ENCODE measurements around the gene TRAK2.
"Not testable (repeated sequence)": the region's sequence is repeated elsewhere in the genome, so short reads cannot be mapped to it uniquely, and the experiment has no call there.

The TRAK2 gene

GRCh38 chr2:201432038-201432620 is 19.1 kb downstream of the TRAK2 start:
- H3K27ac ChIP-seq (ENCODE audit: low read depth, low read length) = no peak overlapping the region
- H3K4me1 ChIP-seq (ENCODE audit: insufficient read depth, low read length) = no peaks in the 10 kb centered on the region
- no peaks in the 10 kb centered on the region; the same call in 1 of the 2 replicates for H3K36me3 ChIP-seq (ENCODE audit: insufficient read depth, low read length)
- H3K9me3 ChIP-seq (ENCODE audit: insufficient read depth, low read depth, low read length) = peaks cover 11% of the 10 kb centered on the region
- no peaks in the 10 kb centered on the region for H3K27me3 ChIP-seq (ENCODE audit: insufficient read depth, low read length)
- 92% methylated on average over 4 of the region's 4 CpGs for WGBS
- no peak overlapping the region for H3K9ac ChIP-seq (ENCODE audit: low read depth, low read length)
- H3K4me3 ChIP-seq (ENCODE audit: low read length) = no peak overlapping the region

GRCh38 chr2:201430839-201431238 is 20.4 kb downstream of the TRAK2 start:
- no peaks in the 10 kb centered on the region; the same call in 1 of the 2 replicates for H3K36me3 ChIP-seq (ENCODE audit: insufficient read depth, low read length)
- H3K9ac ChIP-seq (ENCODE audit: low read depth, low read length) = no peak overlapping the region
- H3K4me1 ChIP-seq (ENCODE audit: insufficient read depth, low read length) = no peaks in the 10 kb centered on the region
- H3K9me3 ChIP-seq (ENCODE audit: insufficient read depth, low read depth, low read length) = peaks cover 11% of the 10 kb centered on the region
- H3K27me3 ChIP-seq (ENCODE audit: insufficient read depth, low read length) = no peaks in the 10 kb centered on the region
- no peak overlapping the region for H3K4me3 ChIP-seq (ENCODE audit: low read length)
- 74% methylated on average over 5 of the region's 5 CpGs for WGBS
- no peak overlapping the region for H3K27ac ChIP-seq (ENCODE audit: low read depth, low read length)

- not testable (repeated sequence) for H3K9ac ChIP-seq (ENCODE audit: low read depth, low read length)
- H3K9me3 ChIP-seq (ENCODE audit: insufficient read depth, low read depth, low read length) = peaks cover 11% of the 10 kb centered on the region
- WGBS = 96% methylated on average over 12 of the region's 12 CpGs
Observed at GRCh38 chr2:201430322-201430721, 20.9 kb downstream of the TRAK2 start.

GRCh38 chr2:201429835-201430234 is 21.4 kb downstream of the TRAK2 start:
- H3K27me3 ChIP-seq (ENCODE audit: insufficient read depth, low read length); H3K27ac ChIP-seq (ENCODE audit: low read depth, low read length); H3K4me3 ChIP-seq (ENCODE audit: low read length); H3K4me1 ChIP-seq (ENCODE audit: insufficient read depth, low read length); H3K36me3 ChIP-seq (ENCODE audit: insufficient read depth, low read length); H3K9ac ChIP-seq (ENCODE audit: low read depth, low read length): not testable (repeated sequence)
- peaks cover 11% of the 10 kb centered on the region for H3K9me3 ChIP-seq (ENCODE audit: insufficient read depth, low read depth, low read length)
- 96% methylated on average over 6 of the region's 6 CpGs for WGBS

More at GRCh38 chr2:201430322-201430721, 20.9 kb downstream of the TRAK2 start:
- H3K4me3 ChIP-seq (ENCODE audit: low read length); H3K27me3 ChIP-seq (ENCODE audit: insufficient read depth, low read length); H3K4me1 ChIP-seq (ENCODE audit: insufficient read depth, low read length); H3K36me3 ChIP-seq (ENCODE audit: insufficient read depth, low read length); H3K27ac ChIP-seq (ENCODE audit: low read depth, low read length): not testable (repeated sequence)

GRCh38 chr2:201428366-201428765 is 22.9 kb downstream of the TRAK2 start:
- H3K27ac ChIP-seq (ENCODE audit: low read depth, low read length); H3K27me3 ChIP-seq (ENCODE audit: insufficient read depth, low read length); H3K4me1 ChIP-seq (ENCODE audit: insufficient read depth, low read length); H3K36me3 ChIP-seq (ENCODE audit: insufficient read depth, low read length); H3K4me3 ChIP-seq (ENCODE audit: low read length); H3K9ac ChIP-seq (ENCODE audit: low read depth, low read length): not testable (repeated sequence)
- H3K9me3 ChIP-seq (ENCODE audit: insufficient read depth, low read depth, low read length) = peaks cover 11% of the 10 kb centered on the region

- H3K27me3 ChIP-seq (ENCODE audit: insufficient read depth, low read length) = no peaks in the 10 kb centered on the region
- H3K36me3 ChIP-seq (ENCODE audit: insufficient read depth, low read length) = no peaks in the 10 kb centered on the region
- no peaks in the 10 kb centered on the region for H3K4me1 ChIP-seq (ENCODE audit: insufficient read depth, low read length)
- no peak overlapping the region for H3K27ac ChIP-seq (ENCODE audit: low read depth, low read length)
- H3K9me3 ChIP-seq (ENCODE audit: insufficient read depth, low read depth, low read length) = peaks cover 7% of the 10 kb centered on the region
- WGBS = 87% methylated on average over 9 of the region's 9 CpGs
- H3K4me3 ChIP-seq (ENCODE audit: low read length) = no peak overlapping the region
- no peak overlapping the region for H3K9ac ChIP-seq (ENCODE audit: low read depth, low read length)
Observed at GRCh38 chr2:201425952-201426351, 25.3 kb downstream of the TRAK2 start.

GRCh38 chr2:201420442-201421113 is 30.7 kb downstream of the TRAK2 start:
- WGBS = 99% methylated on average over 3 of the region's 3 CpGs

GRCh38 chr2:201419986-201420385 is 31.3 kb downstream of the TRAK2 start:
- WGBS = 96% methylated on average over 4 of the region's 4 CpGs
- no peak overlapping the region for H3K27ac ChIP-seq (ENCODE audit: low read depth, low read length)
- no peaks in the 10 kb centered on the region for H3K4me1 ChIP-seq (ENCODE audit: insufficient read depth, low read length)
- no peak overlapping the region for H3K9ac ChIP-seq (ENCODE audit: low read depth, low read length)
- no peaks in the 10 kb centered on the region for H3K9me3 ChIP-seq (ENCODE audit: insufficient read depth, low read depth, low read length)
- no peaks in the 10 kb centered on the region for H3K27me3 ChIP-seq (ENCODE audit: insufficient read depth, low read length)
- peaks cover 4% of the 10 kb centered on the region; the same call in 1 of the 2 replicates for H3K36me3 ChIP-seq (ENCODE audit: insufficient read depth, low read length)
- H3K4me3 ChIP-seq (ENCODE audit: low read length) = no peak overlapping the region

More at GRCh38 chr2:201420442-201421113, 30.7 kb downstream of the TRAK2 start:
- H3K27me3 ChIP-seq (ENCODE audit: insufficient read depth, low read length) = no peaks in the 10 kb centered on the region
- no peak overlapping the region for H3K4me3 ChIP-seq (ENCODE audit: low read length)
- H3K9ac ChIP-seq (ENCODE audit: low read depth, low read length) = no peak overlapping the region
- no peaks in the 10 kb centered on the region for H3K4me1 ChIP-seq (ENCODE audit: insufficient read depth, low read length)
- H3K27ac ChIP-seq (ENCODE audit: low read depth, low read length) = no peak overlapping the region
- peaks cover 4% of the 10 kb centered on the region; the same call in 1 of the 2 replicates for H3K36me3 ChIP-seq (ENCODE audit: insufficient read depth, low read length)
- H3K9me3 ChIP-seq (ENCODE audit: insufficient read depth, low read depth, low read length) = no peaks in the 10 kb centered on the region

GRCh38 chr2:201419057-201419635 is 32.1 kb downstream of the TRAK2 start:
- 91% methylated on average over 3 of the region's 3 CpGs for WGBS
- Histone ChIP-seq H3K9me3 (ENCODE audit: insufficient read depth, low read depth, low read length) (no peaks in the 10 kb centered on the region), H3K9ac (ENCODE audit: low read depth, low read length) (no peak overlapping the region), H3K27me3 (ENCODE audit: insufficient read depth, low read length) (no peaks in the 10 kb centered on the region), H3K36me3 (ENCODE audit: insufficient read depth, low read length) (peaks cover 4% of the 10 kb centered on the region; the same call in 1 of the 2 replicates), H3K4me1 (ENCODE audit: insufficient read depth, low read length) (peaks cover 6% of the 10 kb centered on the region), H3K27ac (ENCODE audit: low read depth, low read length) (no peak overlapping the region), H3K4me3 (ENCODE audit: low read length) (no peak overlapping the region)

GRCh38 chr2:201415149-201415548 is 36.1 kb downstream of the TRAK2 start:
- Histone ChIP-seq H3K27me3 (ENCODE audit: insufficient read depth, low read length) (no peaks in the 10 kb centered on the region), H3K4me1 (ENCODE audit: insufficient read depth, low read length) (peaks cover 15% of the 10 kb centered on the region), H3K9me3 (ENCODE audit: insufficient read depth, low read depth, low read length) (no peaks in the 10 kb centered on the region), H3K27ac (ENCODE audit: low read depth, low read length) (no peak overlapping the region), H3K9ac (ENCODE audit: low read depth, low read length) (no peak overlapping the region), H3K36me3 (ENCODE audit: insufficient read depth, low read length) (peaks cover 8% of the 10 kb centered on the region; the same call in 1 of the 2 replicates), H3K4me3 (ENCODE audit: low read length) (no peak overlapping the region)
- no CpG with 5 or more reads among the region's 2 CpGs for WGBS
